ENCODE results near the gene GSG1L. TPM values are rescaled to one million over a fixed set of nuclear protein-coding genes. Genes with fewer than 3 reads are reported as not detected.

Gene GSG1L
- total and polyA plus RNA-seq, 4 donors = not detected

DNA sequence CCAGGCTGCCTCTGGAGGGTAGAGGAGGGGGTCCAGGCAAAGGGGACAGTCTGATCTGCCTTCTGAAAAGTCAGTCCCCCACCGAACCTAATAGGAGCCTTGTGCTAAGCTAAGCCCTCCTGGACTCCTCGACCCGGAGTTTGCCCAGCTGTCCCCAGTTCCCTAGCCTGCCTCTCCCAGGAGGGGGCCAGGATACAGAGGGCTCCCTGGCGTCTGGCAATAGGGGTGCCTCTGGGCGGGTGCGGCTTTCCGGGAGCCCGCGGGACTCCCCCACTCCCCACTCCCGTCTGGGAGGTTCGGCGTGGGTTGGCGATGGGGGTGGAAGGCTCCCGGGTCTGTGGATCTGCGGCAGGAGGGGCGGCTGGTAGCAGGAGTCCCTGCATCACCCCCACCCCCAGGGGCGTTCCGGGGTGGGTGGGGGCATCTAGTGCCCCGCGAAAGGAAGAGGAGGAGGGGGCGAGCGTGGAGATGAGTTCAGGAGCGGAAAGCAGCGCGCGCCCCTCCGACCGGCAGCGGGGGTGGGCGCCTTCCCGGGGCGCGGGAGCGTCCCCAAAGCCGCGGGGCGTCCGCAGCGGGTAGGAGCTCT lies 1.2 kb downstream of the GSG1L start:
- TF ChIP-seq, protein P1, sequence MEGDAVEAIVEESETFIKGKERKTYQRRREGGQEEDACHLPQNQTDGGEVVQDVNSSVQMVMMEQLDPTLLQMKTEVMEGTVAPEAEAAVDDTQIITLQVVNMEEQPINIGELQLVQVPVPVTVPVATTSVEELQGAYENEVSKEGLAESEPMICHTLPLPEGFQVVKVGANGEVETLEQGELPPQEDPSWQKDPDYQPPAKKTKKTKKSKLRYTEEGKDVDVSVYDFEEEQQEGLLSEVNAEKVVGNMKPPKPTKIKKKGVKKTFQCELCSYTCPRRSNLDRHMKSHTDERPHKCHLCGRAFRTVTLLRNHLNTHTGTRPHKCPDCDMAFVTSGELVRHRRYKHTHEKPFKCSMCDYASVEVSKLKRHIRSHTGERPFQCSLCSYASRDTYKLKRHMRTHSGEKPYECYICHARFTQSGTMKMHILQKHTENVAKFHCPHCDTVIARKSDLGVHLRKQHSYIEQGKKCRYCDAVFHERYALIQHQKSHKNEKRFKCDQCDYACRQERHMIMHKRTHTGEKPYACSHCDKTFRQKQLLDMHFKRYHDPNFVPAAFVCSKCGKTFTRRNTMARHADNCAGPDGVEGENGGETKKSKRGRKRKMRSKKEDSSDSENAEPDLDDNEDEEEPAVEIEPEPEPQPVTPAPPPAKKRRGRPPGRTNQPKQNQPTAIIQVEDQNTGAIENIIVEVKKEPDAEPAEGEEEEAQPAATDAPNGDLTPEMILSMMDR (IDR thresholded peaks at IDR 0.05; ENCODE audit: low read depth, low read length, missing input control) = no peak
- TF ChIP-seq, protein P2, sequence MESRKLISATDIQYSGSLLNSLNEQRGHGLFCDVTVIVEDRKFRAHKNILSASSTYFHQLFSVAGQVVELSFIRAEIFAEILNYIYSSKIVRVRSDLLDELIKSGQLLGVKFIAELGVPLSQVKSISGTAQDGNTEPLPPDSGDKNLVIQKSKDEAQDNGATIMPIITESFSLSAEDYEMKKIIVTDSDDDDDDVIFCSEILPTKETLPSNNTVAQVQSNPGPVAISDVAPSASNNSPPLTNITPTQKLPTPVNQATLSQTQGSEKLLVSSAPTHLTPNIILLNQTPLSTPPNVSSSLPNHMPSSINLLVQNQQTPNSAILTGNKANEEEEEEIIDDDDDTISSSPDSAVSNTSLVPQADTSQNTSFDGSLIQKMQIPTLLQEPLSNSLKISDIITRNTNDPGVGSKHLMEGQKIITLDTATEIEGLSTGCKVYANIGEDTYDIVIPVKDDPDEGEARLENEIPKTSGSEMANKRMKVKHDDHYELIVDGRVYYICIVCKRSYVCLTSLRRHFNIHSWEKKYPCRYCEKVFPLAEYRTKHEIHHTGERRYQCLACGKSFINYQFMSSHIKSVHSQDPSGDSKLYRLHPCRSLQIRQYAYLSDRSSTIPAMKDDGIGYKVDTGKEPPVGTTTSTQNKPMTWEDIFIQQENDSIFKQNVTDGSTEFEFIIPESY (IDR thresholded peaks at IDR 0.05) = no peak
- TF ChIP-seq HNF4A (conservative IDR thresholded peaks at IDR 0.05) = no peak
- TF ChIP-seq, protein P3, sequence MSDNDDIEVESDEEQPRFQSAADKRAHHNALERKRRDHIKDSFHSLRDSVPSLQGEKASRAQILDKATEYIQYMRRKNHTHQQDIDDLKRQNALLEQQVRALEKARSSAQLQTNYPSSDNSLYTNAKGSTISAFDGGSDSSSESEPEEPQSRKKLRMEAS (IDR thresholded peaks at IDR 0.05) = no peak
- TF ChIP-seq, protein P4, sequence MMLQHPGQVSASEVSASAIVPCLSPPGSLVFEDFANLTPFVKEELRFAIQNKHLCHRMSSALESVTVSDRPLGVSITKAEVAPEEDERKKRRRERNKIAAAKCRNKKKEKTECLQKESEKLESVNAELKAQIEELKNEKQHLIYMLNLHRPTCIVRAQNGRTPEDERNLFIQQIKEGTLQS (IDR thresholded peaks at IDR 0.05) = no peak
- no peak for TF ChIP-seq SP1 (IDR thresholded peaks at IDR 0.05)
- TF ChIP-seq RXRA (IDR thresholded peaks at IDR 0.05) = no peak
- no peak for TF ChIP-seq HNF4G (IDR thresholded peaks at IDR 0.05)
- TF ChIP-seq YY1 (IDR thresholded peaks at IDR 0.05) = no peak
- no peak for TF ChIP-seq RAD21 (IDR thresholded peaks at IDR 0.05)
- TF ChIP-seq EGR1 (IDR thresholded peaks at IDR 0.05; ENCODE audit: low read depth in 2 of 2) = no peak
- no peak for TF ChIP-seq FOXA2 (IDR thresholded peaks at IDR 0.05)
- peaks cover 0 to 18% (median 5%) of the 10 kb centered on the region in 4 donors for H3K27me3 ChIP-seq (ENCODE audit: control insufficient read depth in 4 of 4, insufficient read depth in 4 of 4, low read length in 3 of 4)
- no peak overlapping the region for H3K4me3 ChIP-seq (ENCODE audit: low read depth in 1 of 3, low read length in 3 of 3)
- WGBS = 12% methylated on average over 39 of the region's 39 CpGs
- no peak overlapping the region for H3K27ac ChIP-seq (ENCODE audit: low read depth in 1 of 2, low read length in 2 of 2)
- no peak for DNase-seq (ENCODE audit: low spot score)
- H3K36me3 ChIP-seq (ENCODE audit: control insufficient read depth in 4 of 4, insufficient read depth in 3 of 4, low read depth in 1 of 4, low read length in 3 of 4) = no peaks in the 10 kb centered on the region
- H3K4me1 ChIP-seq (ENCODE audit: control insufficient read depth in 4 of 4, insufficient read depth in 4 of 4, low read length in 3 of 4) = peaks cover 0 to 8% (median 5%) of the 10 kb centered on the region in 4 donors
- no peak overlapping the region for H3K9ac ChIP-seq (ENCODE audit: low read depth in 1 of 2, low read length in 2 of 2)
- no peaks in the 10 kb centered on the region for H3K9me3 ChIP-seq (ENCODE audit: control insufficient read depth in 4 of 4, low read length in 3 of 4)

DNA sequence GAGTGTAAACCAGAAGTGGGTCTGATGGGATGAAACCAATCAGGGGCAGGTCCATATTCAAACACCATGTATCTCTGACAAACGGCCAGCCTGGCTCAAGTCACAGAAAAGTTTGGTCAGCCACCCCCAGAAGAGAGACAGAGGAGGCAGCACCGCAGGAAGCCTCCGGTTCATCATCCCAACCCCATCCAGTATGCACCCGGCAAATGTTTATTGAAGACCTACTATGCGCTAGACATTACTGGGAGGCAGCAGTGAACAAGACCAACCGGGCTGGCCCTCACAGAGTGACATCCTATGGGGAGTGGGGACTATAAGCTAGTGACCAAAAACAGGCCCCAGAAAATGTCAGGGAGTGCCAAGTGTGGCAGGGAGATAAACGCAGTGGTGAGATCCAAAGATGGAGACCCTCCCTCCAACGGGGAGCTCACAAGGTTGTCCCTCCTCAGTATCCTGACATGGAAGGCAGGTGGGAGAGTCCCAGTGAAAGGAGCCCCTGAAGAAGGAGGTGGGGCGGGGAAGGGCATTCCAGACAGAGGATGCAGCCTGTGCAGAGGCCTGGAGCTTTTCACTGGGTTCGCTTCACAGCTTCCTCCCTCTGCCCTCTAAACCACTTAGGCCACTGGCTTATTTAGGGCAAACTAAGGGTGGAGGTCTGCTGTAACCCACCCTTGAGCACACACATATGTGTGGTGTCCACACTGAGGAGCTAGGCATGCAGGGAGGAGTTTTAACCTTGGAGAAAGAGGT lies 2.0 kb downstream of the GSG1L start:
- H3K9ac ChIP-seq (ENCODE audit: low read depth in 1 of 2, low read length in 2 of 2) = no peak overlapping the region
- H3K27me3 ChIP-seq (ENCODE audit: control insufficient read depth in 4 of 4, insufficient read depth in 4 of 4, low read length in 3 of 4) = peaks cover 0 to 18% (median 5%) of the 10 kb centered on the region in 4 donors
- DNase-seq (ENCODE audit: low spot score) = no peak
- no peaks in the 10 kb centered on the region for H3K9me3 ChIP-seq (ENCODE audit: control insufficient read depth in 4 of 4, low read length in 3 of 4)
- TF ChIP-seq NR2F2 (IDR thresholded peaks at IDR 0.05) = no peak
- no peak for TF ChIP-seq JUND (IDR thresholded peaks at IDR 0.05)
- TF ChIP-seq FOXA1 (IDR thresholded peaks at IDR 0.05) = no peak
- TF ChIP-seq, protein P4 (IDR thresholded peaks at IDR 0.05) = no peak
- no peak for TF ChIP-seq GABPA (IDR thresholded peaks at IDR 0.05 in 1 of 2, conservative IDR thresholded peaks at IDR 0.05 in 1 of 2)
- no peak for TF ChIP-seq TAF1 (conservative IDR thresholded peaks at IDR 0.05)
- WGBS = 60% methylated on average over 10 of the region's 10 CpGs
- peaks cover 0 to 8% (median 5%) of the 10 kb centered on the region in 4 donors for H3K4me1 ChIP-seq (ENCODE audit: control insufficient read depth in 4 of 4, insufficient read depth in 4 of 4, low read length in 3 of 4)
- H3K4me3 ChIP-seq (ENCODE audit: low read depth in 1 of 3, low read length in 3 of 3) = no peak overlapping the region
- H3K36me3 ChIP-seq (ENCODE audit: control insufficient read depth in 4 of 4, insufficient read depth in 3 of 4, low read depth in 1 of 4, low read length in 3 of 4) = no peaks in the 10 kb centered on the region
- H3K27ac ChIP-seq (ENCODE audit: low read depth in 1 of 2, low read length in 2 of 2) = no peak overlapping the region
